GM12878 (cell line): Measurements from ENCODE around the gene CMC4. TPM values are rescaled to one million over a fixed set of nuclear protein-coding genes. Genes with fewer than 3 reads are reported as not detected.

Source experiments
- ATAC-seq: fragments of 200-7000 bp; cut with Tn5 transposase; 3 replicates; pipeline ENCODE4 v1.9.1; 2020; ENCODE audit warnings: mild to moderate bottlenecking, moderate library complexity
- BruUV-seq: library from RNA; stranded (reverse); fragments of 400-500 nt; replicated peaks from 2 replicates; lab custom pipeline; 2021; lab: Mats Ljungman, UMichigan
- CTCF ChIA-PET: fragments of 300-600 bp; sonication (Branson Sonifier 250); formaldehyde crosslinking; extraction: SDS; loops from one replicate; lab custom pipeline; 2021; ENCODE audit warnings: inconsistent platforms; lab: Yijun Ruan, JAX
- POLR2A ChIA-PET: fragments of 350-600 bp; formaldehyde crosslinking; extraction: SDS; loops from one replicate; lab custom pipeline; 2021; ENCODE audit warnings: inconsistent platforms; lab: Charles Lee
- RAD21 ChIA-PET: fragments of 300-600 bp; sonication (Branson Sonifier 250); formaldehyde crosslinking; loops from one replicate; lab custom pipeline; 2023; ENCODE audit warnings: antibody characterized with exemption; ENCODE audit not compliant: unreplicated experiment; lab: Charles Lee
- SMC1A ChIA-PET: fragments of 300-600 bp; sonication (Branson Sonifier 250); formaldehyde crosslinking; loops from one replicate; lab custom pipeline; 2023; ENCODE audit not compliant: unreplicated experiment, uncharacterized antibody; lab: Charles Lee
- DNase-seq: peaks from one replicate; pipeline ENCODE4 v3.0.0-alpha.2; 2011; ENCODE audit warnings: low read depth, low spot score
- FAIRE-seq: peaks from 3 replicates; lab custom pipeline; 2011; peaks lifted over from hg19 to GRCh38; lab: Jason Lieb, UNC
- H2AFZ ChIP-seq: 2 replicates; pipeline ENCODE4 v1.6.0; 2011; ENCODE audit warnings: low read depth, low read length, control low read depth; ENCODE audit not compliant: control insufficient read depth
- H3K27ac ChIP-seq: 2 replicates; pipeline ENCODE4 v1.5.1; 2011; ENCODE audit warnings: control low read depth; ENCODE audit not compliant: control insufficient read depth, insufficient read depth
- H3K27me3 ChIP-seq, 2 experiments: replicated peaks in 1 of 2; 2 replicates each; pipeline versions ENCODE4 v1.6.0 to v1.6.1; 2011; ENCODE audit warnings: low read length in 1 of 2; ENCODE audit not compliant: control insufficient read depth in 2 of 2, insufficient read depth in 2 of 2
- H3K36me3 ChIP-seq, 2 experiments: 2 replicates each; pipeline ENCODE4 v1.5.1; 2011; ENCODE audit warnings: low read length in 1 of 2; ENCODE audit not compliant: control insufficient read depth in 2 of 2, insufficient read depth in 2 of 2
- H3K4me1 ChIP-seq: 2 replicates; pipeline ENCODE4 v1.6.1; 2011; ENCODE audit warnings: mild to moderate bottlenecking, low read length, moderate library complexity, mixed read lengths; ENCODE audit not compliant: control insufficient read depth, insufficient read depth
- H3K4me2 ChIP-seq: 2 replicates; pipeline ENCODE4 v1.6.0; 2011; ENCODE audit warnings: control low read depth; ENCODE audit not compliant: control insufficient read depth, insufficient read depth
- H3K4me3 ChIP-seq: fragments of 200-600 bp; sonication (generic); 2 replicates; pipeline ENCODE4 v1.5.1; 2016
- H3K79me2 ChIP-seq: 2 replicates; pipeline ENCODE4 v1.6.0; 2011; ENCODE audit warnings: low read length; ENCODE audit not compliant: control insufficient read depth, insufficient read depth
- H3K9ac ChIP-seq: 2 replicates; pipeline ENCODE4 v1.8.0; 2011; ENCODE audit warnings: low read length, control low read depth, mixed read lengths; ENCODE audit not compliant: control insufficient read depth, insufficient read depth
- H3K9me3 ChIP-seq: replicated peaks from 3 replicates; pipeline ENCODE4 v1.5.1; 2011; ENCODE audit warnings: mild to moderate bottlenecking, low read length; ENCODE audit not compliant: control insufficient read depth, insufficient read depth
- H4K20me1 ChIP-seq: 2 replicates; pipeline ENCODE4 v1.6.0; 2011; ENCODE audit not compliant: control insufficient read depth, insufficient read depth
- BACH1 ChIP-seq: fragments of 450-650 bp; IDR thresholded peaks from 2 replicates; pipeline ENCODE4 v1.6.1; 2017; ENCODE audit warnings: mild to moderate bottlenecking, borderline replicate concordance
- ETV6 ChIP-seq, 2 experiments: fragments of 450-650 bp in 1 of 2; IDR thresholded peaks in 1 of 2; conservative IDR thresholded peaks in 1 of 2; 2 replicates each; pipeline ENCODE4 v1.6.1; 2014; ENCODE audit warnings: antibody characterized with exemption in 1 of 2, borderline replicate concordance in 1 of 2, low read depth in 1 of 2, mild to moderate bottlenecking in 1 of 2, moderate library complexity in 1 of 2
- HDAC2 ChIP-seq: fragments of 200-600 bp; sonication (generic); IDR thresholded peaks from 2 replicates; pipeline ENCODE4 v1.6.1; 2017
- NFIC ChIP-seq: IDR thresholded peaks from 2 replicates; pipeline ENCODE4 v1.6.1; 2012; ENCODE audit warnings: low read depth, mild to moderate bottlenecking, inconsistent platforms, low read length, moderate library complexity
- ZNF207 ChIP-seq: fragments of 450-650 bp; IDR thresholded peaks from 2 replicates; pipeline ENCODE4 v1.6.1; 2014; ENCODE audit warnings: antibody characterized with exemption, mild to moderate bottlenecking, borderline replicate concordance
- WGBS: methylation state at CpG from one replicate; pipeline ENCODE4 v1.1.6; 2016; ENCODE audit warnings: low lambda C conversion rate; ENCODE audit not compliant: insufficient replicate concordance, insufficient coverage; ENCODE audit errors: missing lambda C conversion rate; 5-methylcytosine and 5-hydroxymethylcytosine counted together
- in situ Hi-C: fragments of 300-500 bp; cut with MboI; formaldehyde crosslinking; loops from 9 replicates; pipeline ENCODE4 v1.14.3; 2018; ENCODE audit warnings: mixed read lengths
- intact Hi-C: fragments of 100-400 bp; cut with micrococcal nuclease; formaldehyde crosslinking; loops from one replicate; pipeline ENCODE4 v1.14.2; 2022; ENCODE audit not compliant: unreplicated experiment
- polyA plus RNA-seq, 11 experiments: library from polyadenylated mRNA; depleted of rRNA in 4 of 11; unstranded in 6 of 11; stranded (reverse) in 5 of 11; fragments of >200 nt; fragmentation: Nextera tagmentation in 4 of 11; fragmentation: Illumina TruSeq in 1 of 11; extraction: Ambion mirVana in 4 of 11; extraction: Trizol in 1 of 11; gene quantifications; 1 replicate in 1 of 11; 2 replicates in 10 of 11; pipeline versions ENCODE4 v1.2.1 to v1.2.3, GENCODE V29; 2011 to 2016; ENCODE audit warnings: inconsistent platforms in 2 of 11, missing spikeins in 2 of 11, low read depth in 1 of 11
- total RNA-seq, 4 experiments: library from RNA; depleted of rRNA in 3 of 4; stranded (reverse); fragments of >200 nt in 3 of 4; fragmentation: Illumina TruSeq in 1 of 4; extraction: Trizol in 1 of 4; gene quantifications; 2 replicates each; pipeline versions ENCODE4 v1.2.1 to v1.2.3, GENCODE V29; 2013 to 2021
- TF ChIP-seq, protein P1 (sequence below): IDR thresholded peaks from 2 replicates; pipeline ENCODE4 v1.6.1; 2012; ENCODE audit warnings: improper control_type of control experiment, low read depth, low read length; ENCODE audit not compliant: insufficient replicate concordance
- TF ChIP-seq, protein P2 (sequence below): IDR thresholded peaks from 2 replicates; pipeline ENCODE4 v1.6.1; 2012; ENCODE audit warnings: low read depth, low read length, improper control_type of control experiment
- TF ChIP-seq, protein P3 (sequence below): fragments of 450-650 bp; conservative IDR thresholded peaks from 2 replicates; pipeline ENCODE4 v1.6.1; 2017; ENCODE audit warnings: mild to moderate bottlenecking, moderate library complexity

The CMC4 gene
- total and polyA plus RNA-seq, 10 of the 15 experiments (the other 5 are each of a cell fraction or from before 2014, with no cell fraction given): 5.8 to 36.4 (median 21.0) TPM

DNA sequence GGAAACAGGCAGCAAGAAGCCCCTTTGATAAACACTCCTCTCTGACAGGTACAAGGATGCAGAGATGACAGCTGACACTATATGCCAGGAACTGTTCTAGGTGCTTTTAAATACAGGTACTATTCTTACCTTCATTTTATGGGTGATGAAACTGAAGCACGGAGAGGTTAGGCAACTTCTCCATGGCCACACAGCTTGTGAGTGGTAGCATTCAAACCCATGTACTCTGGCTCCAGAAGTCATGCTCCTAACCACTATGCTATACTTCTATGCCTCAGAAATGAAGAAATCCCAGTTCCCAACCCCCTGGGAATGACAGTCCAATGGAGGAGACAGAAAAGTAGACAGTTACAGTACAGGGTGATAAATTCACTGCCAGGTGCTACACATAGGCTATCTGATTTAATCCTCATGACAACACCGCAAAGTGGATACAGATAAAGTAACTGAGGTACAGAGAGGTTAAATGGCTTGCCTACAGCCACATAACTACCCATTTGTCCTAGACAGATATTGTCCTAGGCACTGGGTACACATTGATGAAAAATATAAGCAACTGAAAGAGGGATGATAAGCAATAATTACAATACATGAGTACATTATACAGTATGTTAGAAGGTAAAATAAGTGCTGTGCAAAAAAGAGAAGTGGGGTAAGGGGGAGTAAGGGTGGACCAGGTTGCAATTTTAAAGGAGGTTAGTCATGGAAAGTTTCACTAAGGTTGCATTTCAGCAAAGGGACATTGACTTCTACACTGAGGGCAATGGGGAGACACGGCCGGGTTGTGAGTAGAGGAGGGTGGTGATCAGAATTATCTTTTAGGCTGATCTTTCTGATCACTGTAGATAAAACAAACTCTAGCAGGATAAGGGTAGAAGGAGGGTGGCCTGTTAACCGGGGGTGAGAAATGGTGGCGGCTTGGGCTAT is 46.8 kb downstream of the CMC4 start:
- 80% methylated on average over 6 of the region's 6 CpGs for WGBS
- Histone ChIP-seq H2AFZ (no peak overlapping the region), H3K79me2 (peaks cover 15% of the 10 kb centered on the region), H3K36me3 (no peaks in the 10 kb centered on the region), H4K20me1 (no peaks in the 10 kb centered on the region), H3K27me3 (no peaks in the 10 kb centered on the region), H3K9ac (no peak overlapping the region), H3K9me3 (no peaks in the 10 kb centered on the region), H3K4me3 (no peak overlapping the region), H3K4me1 (no peaks in the 10 kb centered on the region), H3K27ac (no peak overlapping the region), H3K4me2 (no peak overlapping the region)
- POLR2A ChIA-PET: no interaction called here
- no TSS peak for BruUV-seq
- SMC1A ChIA-PET: interaction anchor here (0.9 kb wide), 1 partner anchor 118 kb away, joined by 3 read pairs; no protein-coding TSS in a partner anchor
- FAIRE-seq (no peak), DNase-seq (no peak), ATAC-seq (no peak)
- TF ChIP-seq, protein P1, sequence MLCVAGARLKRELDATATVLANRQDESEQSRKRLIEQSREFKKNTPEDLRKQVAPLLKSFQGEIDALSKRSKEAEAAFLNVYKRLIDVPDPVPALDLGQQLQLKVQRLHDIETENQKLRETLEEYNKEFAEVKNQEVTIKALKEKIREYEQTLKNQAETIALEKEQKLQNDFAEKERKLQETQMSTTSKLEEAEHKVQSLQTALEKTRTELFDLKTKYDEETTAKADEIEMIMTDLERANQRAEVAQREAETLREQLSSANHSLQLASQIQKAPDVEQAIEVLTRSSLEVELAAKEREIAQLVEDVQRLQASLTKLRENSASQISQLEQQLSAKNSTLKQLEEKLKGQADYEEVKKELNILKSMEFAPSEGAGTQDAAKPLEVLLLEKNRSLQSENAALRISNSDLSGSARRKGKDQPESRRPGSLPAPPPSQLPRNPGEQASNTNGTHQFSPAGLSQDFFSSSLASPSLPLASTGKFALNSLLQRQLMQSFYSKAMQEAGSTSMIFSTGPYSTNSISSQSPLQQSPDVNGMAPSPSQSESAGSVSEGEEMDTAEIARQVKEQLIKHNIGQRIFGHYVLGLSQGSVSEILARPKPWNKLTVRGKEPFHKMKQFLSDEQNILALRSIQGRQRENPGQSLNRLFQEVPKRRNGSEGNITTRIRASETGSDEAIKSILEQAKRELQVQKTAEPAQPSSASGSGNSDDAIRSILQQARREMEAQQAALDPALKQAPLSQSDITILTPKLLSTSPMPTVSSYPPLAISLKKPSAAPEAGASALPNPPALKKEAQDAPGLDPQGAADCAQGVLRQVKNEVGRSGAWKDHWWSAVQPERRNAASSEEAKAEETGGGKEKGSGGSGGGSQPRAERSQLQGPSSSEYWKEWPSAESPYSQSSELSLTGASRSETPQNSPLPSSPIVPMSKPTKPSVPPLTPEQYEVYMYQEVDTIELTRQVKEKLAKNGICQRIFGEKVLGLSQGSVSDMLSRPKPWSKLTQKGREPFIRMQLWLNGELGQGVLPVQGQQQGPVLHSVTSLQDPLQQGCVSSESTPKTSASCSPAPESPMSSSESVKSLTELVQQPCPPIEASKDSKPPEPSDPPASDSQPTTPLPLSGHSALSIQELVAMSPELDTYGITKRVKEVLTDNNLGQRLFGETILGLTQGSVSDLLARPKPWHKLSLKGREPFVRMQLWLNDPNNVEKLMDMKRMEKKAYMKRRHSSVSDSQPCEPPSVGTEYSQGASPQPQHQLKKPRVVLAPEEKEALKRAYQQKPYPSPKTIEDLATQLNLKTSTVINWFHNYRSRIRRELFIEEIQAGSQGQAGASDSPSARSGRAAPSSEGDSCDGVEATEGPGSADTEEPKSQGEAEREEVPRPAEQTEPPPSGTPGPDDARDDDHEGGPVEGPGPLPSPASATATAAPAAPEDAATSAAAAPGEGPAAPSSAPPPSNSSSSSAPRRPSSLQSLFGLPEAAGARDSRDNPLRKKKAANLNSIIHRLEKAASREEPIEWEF: no peak
- TF ChIP-seq ZNF207 (no peak), NFIC (no peak), BACH1 (no peak), ETV6 (conservative IDR thresholded peaks at IDR 0.05 in 1 of 2, IDR thresholded peaks at IDR 0.05 in 1 of 2; ENCODE audit: borderline replicate concordance in 1 of 2, low read depth in 1 of 2) (no peak), HDAC2 (no peak)
- TF ChIP-seq, protein P2, sequence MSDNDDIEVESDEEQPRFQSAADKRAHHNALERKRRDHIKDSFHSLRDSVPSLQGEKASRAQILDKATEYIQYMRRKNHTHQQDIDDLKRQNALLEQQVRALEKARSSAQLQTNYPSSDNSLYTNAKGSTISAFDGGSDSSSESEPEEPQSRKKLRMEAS: no peak
- TF ChIP-seq, protein P3, sequence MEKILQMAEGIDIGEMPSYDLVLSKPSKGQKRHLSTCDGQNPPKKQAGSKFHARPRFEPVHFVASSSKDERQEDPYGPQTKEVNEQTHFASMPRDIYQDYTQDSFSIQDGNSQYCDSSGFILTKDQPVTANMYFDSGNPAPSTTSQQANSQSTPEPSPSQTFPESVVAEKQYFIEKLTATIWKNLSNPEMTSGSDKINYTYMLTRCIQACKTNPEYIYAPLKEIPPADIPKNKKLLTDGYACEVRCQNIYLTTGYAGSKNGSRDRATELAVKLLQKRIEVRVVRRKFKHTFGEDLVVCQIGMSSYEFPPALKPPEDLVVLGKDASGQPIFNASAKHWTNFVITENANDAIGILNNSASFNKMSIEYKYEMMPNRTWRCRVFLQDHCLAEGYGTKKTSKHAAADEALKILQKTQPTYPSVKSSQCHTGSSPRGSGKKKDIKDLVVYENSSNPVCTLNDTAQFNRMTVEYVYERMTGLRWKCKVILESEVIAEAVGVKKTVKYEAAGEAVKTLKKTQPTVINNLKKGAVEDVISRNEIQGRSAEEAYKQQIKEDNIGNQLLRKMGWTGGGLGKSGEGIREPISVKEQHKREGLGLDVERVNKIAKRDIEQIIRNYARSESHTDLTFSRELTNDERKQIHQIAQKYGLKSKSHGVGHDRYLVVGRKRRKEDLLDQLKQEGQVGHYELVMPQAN: no peak
- CTCF ChIA-PET: no interaction called here
- in situ Hi-C loops: no loop called here
- intact Hi-C loops: no loop called here
- RAD21 ChIA-PET: interaction anchor here (1.1 kb wide), 1 partner anchor 10 kb away, joined by 4 read pairs; no protein-coding TSS in a partner anchor
